IPS-18c (cell line): Measurements from ENCODE around the gene COG7.

ENCODE experiments used
- H3K4me3 ChIP-seq: 2 replicates; pipeline ENCODE4 v1.7.0; 2013; ENCODE audit warnings: low read depth, mild to moderate bottlenecking, low read length, moderate library complexity; ENCODE audit not compliant: insufficient read depth
- H3K9me3 ChIP-seq: one replicate; pipeline ENCODE4 v1.6.1; 2013; ENCODE audit warnings: mild to moderate bottlenecking, low read length, moderate library complexity; ENCODE audit not compliant: control insufficient read depth, insufficient read depth

Gene COG7

DNA sequence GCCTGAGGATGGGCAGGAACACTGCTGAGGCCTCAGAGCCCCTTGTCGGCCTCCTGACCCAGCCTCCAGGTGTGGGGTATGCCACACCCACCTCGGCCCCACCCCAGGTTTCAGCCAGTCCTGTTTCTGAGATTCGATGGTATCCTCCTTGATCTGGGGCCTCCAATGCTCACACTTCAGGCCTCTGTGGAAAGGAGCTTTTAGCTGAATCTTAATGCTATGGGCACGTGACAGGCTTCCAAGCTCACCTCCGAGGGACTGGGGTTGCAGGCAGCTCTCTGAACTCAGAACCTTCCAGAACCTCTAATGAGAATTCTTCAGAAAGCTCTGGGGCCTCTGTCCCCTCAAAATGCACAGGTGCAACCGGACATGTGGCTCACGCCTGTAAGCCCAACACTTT lies 96.0 kb downstream of the COG7 start:
- H3K9me3 ChIP-seq = no peaks in the 10 kb centered on the region
- no peak overlapping the region for H3K4me3 ChIP-seq

DNA sequence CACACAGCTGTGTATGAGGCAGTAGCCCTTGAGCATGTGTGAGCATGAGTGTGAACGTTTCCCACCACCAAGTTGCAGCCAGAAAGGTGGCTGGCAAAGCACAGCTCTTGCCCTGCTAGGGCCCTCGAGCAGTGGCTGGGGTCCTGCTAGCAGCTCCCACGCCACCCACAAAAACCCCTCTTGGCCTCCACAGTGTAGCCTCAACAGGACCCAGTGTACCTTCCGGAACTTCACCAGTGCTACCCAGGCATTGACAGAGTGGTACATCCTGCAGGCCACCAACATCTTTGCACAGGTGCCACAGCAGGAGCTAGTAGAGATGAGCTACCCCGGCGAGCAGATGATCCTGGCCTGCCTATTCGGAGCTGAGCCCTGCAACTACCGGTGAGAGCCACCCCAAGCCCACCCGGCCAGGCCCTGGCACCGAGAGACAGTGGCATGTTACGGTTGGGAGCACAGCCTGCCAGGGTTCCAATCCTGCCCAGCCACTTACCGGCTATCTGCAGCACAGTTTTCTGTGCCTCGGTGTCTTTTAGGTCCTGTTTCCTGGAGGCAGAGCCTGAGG lies 97.8 kb downstream of the COG7 start:
- Histone ChIP-seq H3K4me3 (no peak overlapping the region), H3K9me3 (no peaks in the 10 kb centered on the region)

DNA sequence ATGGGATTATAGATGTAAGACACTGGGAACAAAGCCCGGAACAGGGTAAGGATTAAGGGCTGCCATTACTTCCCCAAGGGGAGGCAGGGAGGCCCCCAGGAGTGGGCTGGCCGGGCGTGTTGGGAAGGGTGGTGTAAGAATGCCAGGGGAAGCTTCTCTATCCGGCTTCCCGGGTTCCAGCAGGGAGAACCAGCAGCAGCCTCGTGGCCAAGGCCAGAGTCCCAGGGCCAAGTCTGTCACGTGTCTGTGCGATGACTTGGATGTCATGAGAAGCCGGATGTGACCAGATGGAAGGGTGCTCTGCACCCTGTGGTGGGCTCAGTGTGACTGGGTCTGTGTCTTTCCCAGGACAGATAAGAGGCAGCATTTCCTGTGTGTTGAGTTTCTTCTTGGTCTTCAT lies 98.7 kb downstream of the COG7 start:
- Histone ChIP-seq H3K4me3 (no peak overlapping the region), H3K9me3 (no peaks in the 10 kb centered on the region)

DNA sequence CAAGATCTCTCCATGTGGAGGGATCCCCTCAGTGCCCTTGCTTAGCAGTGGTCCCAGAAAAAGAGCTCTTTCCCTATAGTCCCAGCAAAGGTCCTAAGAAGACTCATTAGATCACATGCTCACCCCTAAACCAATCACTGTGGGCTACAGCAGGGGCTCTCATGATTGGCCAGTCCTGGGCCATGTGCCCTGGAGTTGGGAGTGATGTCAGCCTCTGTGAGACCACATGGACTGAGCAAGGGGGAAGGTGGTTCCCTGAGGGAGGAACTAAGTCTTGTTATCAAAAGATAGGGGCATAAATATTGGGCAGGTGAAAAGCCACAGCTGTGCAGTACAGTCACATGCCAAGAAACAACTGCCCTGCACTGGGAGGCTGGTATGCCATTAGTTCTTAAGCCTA lies 99.5 kb downstream of the COG7 start:
- Histone ChIP-seq H3K9me3 (no peaks in the 10 kb centered on the region), H3K4me3 (no peak overlapping the region)

DNA sequence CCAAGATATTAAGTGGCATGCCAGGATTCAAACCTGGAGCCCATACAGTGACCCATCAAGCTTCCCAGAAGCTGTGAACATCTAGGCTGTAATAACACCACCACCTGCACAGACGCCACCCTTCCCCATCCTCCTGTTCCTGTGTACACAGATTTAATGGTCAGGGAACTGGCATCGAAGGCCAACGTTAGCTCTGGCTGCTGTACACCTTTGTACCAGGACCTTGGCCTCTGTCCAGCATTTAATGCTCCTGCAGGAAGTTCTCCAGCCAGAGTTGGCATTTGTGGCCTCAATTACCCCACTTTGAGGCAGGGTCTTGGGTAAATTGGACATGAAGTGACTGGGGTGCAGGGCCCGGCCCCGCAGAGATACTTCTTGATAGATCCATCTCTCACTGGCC lies 101.6 kb downstream of the COG7 start:
- Histone ChIP-seq H3K4me3 (no peak overlapping the region), H3K9me3 (no peaks in the 10 kb centered on the region)

DNA sequence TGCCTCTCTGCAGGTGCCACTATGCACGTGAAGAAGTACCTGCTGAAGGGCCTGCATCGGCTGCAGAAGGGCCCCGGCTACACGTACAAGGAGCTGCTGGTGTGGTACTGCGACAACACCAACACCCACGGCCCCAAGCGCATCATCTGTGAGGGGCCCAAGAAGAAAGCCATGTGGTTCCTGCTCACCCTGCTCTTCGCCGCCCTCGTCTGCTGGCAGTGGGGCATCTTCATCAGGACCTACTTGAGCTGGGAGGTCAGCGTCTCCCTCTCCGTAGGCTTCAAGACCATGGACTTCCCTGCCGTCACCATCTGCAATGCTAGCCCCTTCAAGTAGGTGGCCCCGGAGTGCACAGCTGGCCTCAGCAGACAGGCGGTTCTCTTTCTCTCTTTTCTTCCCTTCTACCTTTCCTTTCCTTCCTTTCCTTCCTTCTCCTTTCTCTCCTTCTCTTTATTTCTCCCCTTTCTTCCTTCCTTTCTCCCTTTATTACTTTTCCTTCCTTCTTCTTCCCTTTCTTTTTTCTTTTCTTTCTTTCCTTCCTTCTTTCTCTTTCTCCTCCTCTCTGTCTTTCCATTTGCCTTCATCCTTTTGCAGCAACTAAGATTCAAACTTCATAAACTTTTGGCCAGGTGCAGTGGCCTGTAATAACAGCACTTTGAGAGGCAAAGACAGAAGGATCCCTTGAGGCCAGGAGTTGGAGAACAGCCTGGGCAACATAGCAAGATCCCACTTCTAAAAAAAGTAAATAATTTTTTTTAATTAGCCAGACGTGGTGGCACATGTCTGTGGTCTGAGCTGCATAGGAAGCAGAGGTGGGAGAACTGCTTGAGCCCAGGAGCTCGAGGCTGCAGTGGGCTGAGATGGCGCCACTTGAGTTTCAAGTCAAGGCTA lies 104.2 kb downstream of the COG7 start:
- H3K4me3 ChIP-seq = no peak overlapping the region
- no peaks in the 10 kb centered on the region for H3K9me3 ChIP-seq

DNA sequence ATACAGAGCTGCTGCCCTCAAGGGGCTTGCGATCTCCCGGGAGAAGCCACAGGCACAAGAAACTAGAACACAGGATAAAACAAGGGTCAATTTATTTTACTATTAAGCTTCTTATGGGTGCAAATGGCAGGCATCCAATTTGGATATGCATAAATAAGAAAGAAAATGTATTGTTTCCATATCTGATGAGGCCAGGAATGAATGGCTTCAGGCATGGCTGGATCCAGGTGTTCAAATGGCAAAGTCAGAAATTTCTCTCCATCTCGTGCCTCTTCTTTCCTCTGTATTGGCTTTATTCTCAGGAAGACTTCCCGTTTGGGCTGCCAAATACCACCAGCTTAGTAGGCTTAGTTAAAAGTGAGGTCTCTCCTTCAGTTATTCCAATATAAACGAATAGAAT lies 107.8 kb downstream of the COG7 start:
- Histone ChIP-seq H3K4me3 (no peak overlapping the region), H3K9me3 (no peaks in the 10 kb centered on the region)

DNA sequence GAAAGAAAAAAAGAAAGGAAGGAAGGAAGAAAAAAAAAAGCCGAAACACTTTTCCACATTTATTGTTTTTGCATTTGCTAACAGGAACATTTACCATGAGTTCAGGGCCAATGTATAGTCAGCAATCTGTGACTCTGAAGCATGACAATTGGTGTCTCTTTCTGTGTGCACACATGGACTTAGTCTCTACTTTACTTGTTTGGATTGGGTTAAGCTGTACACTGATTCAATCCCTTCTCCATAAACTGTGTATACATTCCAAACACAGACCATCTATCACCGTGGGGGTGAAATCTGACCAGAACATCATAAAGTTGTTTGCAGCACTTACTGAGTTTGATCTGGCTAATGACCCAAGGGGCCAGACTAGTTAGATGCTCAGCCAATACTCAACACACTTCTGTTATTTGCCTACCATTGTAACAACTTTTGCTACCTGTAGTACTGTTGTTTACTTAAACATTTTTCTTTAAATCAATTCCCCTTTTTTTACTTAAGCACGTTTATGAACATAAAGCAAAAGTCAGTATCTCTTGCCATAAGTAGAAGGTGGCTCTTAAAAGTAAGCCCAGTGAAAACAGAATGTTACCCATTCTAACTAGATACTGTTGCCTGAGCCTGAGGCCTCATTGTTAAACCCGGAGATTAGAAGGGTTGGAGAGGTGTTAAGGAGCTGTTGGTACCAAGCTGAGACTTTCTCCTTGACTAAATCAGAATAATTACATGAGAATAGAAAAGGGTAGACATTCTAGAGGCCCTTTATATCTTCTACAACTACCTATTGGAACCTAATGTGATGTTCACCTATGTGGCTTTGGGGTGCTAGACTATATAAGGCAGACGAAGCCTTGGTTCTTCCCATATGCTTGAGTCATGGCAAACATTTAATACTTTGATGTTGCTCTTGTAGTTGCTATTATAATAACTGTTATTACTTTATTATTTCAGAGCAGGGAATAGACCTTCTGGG lies 109.1 kb downstream of the COG7 start:
- no peaks in the 10 kb centered on the region for H3K9me3 ChIP-seq
- no peak overlapping the region for H3K4me3 ChIP-seq

DNA sequence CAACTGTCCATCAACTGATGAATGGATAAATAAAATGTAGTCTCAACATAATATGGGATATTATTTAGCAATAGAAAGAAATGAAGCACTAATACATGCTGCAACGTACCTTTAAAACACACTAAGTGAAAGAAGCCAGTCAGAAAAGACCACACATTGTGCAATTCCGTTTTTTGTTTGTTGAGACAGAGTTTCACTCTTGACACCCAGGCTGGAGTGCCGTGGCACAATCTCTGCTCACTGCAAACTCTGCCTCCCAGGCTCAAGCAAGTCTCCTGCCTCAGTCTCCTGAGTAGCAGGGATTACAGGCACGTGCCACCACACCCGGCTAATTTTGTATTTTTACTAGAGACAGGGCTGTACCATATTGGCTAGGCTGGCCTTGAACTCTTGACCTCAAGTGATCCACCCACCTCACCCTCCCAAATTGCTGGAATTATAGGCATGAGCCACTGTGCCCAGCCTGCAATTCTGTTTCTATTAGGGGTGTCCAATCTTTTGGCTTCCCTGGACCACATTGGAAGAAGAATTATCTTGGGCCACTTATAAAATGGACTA lies 110.8 kb downstream of the COG7 start:
- H3K4me3 ChIP-seq = no peak overlapping the region
- H3K9me3 ChIP-seq = no peaks in the 10 kb centered on the region

DNA sequence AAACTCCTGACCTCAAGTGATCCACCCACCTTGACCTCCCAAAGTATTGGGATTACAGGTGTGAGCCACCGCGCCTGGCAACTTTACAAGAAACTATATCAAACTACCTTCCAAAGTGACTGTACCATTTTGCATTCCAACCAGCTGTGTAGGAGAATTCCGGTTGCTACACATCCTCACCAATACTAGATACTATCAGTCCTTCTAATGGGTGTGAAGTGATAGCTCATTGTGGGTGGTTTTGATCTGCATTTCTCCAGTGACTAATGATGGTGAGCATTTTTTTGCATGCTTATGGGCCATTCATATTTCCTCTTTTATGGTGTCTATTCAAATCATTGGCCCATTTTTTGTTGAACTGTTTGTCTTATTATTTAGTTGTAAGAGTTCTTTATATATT lies 113.2 kb downstream of the COG7 start:
- no peaks in the 10 kb centered on the region for H3K9me3 ChIP-seq
- H3K4me3 ChIP-seq = no peak overlapping the region
